ENCODE measurements around the gene SETD2.

DNA sequence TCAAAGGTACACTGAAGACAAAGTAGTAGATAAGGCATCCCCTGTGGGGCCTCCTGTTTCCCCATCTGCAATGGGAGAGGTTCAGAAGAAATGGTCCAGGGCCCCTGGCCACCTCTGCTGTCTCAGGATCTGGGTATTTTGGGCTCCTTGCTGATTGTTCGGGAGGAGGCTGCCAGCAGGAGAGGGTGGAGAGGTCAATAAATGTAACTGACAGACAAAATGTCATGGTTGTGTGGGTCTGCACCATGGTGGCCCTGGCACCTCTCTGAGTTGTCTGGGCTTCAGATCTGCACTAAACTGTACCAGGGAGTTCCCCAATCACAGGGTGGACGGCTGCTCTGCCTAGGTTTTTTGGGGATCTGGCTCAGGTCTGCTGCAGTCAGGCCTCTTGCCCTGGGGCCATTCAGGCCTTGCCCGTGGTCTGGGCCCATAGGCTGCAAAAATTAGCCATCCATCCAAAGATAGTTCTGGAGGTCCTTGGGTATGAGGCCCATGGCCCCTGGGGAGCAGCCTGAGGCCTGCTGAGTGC is 177.1 kb downstream of the SETD2 start:
- no peak for TF ChIP-seq POLR2A (IDR thresholded peaks at IDR 0.05; ENCODE audit: low read length)
- TF ChIP-seq GATA1 (IDR thresholded peaks at IDR 0.05; ENCODE audit: low read depth, low read length), result no peak
